Body of pancreas (tissue), 4 donors: Measurements from ENCODE around the gene CIRBP.

Source experiments
- CTCF ChIP-seq, 7 experiments: fragments of 450-650 bp in 4 of 7; fragments of 200-600 bp in 3 of 7; sonication (generic) in 3 of 7; IDR thresholded peaks; one replicate each; pipeline ENCODE4 v1.5.1; 2016 to 2019; ENCODE audit warnings: antibody characterized with exemption in 7 of 7
- POLR2A ChIP-seq, 3 donors: fragments of 450-650 bp; IDR thresholded peaks; one replicate each; pipeline ENCODE4 v1.6.1; 2016; ENCODE audit warnings: antibody characterized with exemption in 3 of 3, mild to moderate bottlenecking in 2 of 3

- TF ChIP-seq POLR2A (IDR thresholded peaks at IDR 0.05) (no peak), CTCF (IDR thresholded peaks at IDR 0.05) (no peak)
These were observed 30.5 kb upstream of the CIRBP start for GRCh38 chr19:1238369-1239303.
